DOHH2 (cell line): Measurements from ENCODE around the gene SPATA6.

Experiments
- H3F3A ChIP-seq: fragments of 200-600 bp; sonication (generic), shearing (Covaris generic); 2 replicates; pipeline ENCODE4 v1.6.0; 2016; ENCODE audit warnings: antibody characterized with exemption, mild to moderate bottlenecking; ENCODE audit not compliant: control insufficient read depth, insufficient read depth
- H3K27ac ChIP-seq: fragments of 200-600 bp; sonication (generic); 2 replicates; pipeline ENCODE4 v1.5.1; 2014; ENCODE audit warnings: low read depth, mild to moderate bottlenecking, low read length, moderate library complexity
- H3K27me3 ChIP-seq: fragments of 200-600 bp; sonication (generic); 2 replicates; pipeline ENCODE4 v1.6.1; 2014; ENCODE audit warnings: mild to moderate bottlenecking, low read length, mixed read lengths; ENCODE audit not compliant: control insufficient read depth
- H3K36me3 ChIP-seq: fragments of 200-600 bp; sonication (generic); 2 replicates; pipeline ENCODE4 v1.6.1; 2014; ENCODE audit warnings: mild to moderate bottlenecking, low read length, moderate library complexity, mixed read lengths; ENCODE audit not compliant: control insufficient read depth
- H3K4me1 ChIP-seq: fragments of 200-600 bp; sonication (generic); 2 replicates; pipeline ENCODE4 v1.6.1; 2014; ENCODE audit warnings: mild to moderate bottlenecking, low read length, mixed read lengths; ENCODE audit not compliant: control insufficient read depth
- H3K4me2 ChIP-seq: fragments of 200-600 bp; sonication (generic); 2 replicates; pipeline ENCODE4 v1.6.0; 2014; ENCODE audit warnings: mild to moderate bottlenecking, low read length, moderate library complexity
- H3K4me3 ChIP-seq: fragments of 200-600 bp; sonication (generic); 2 replicates; pipeline ENCODE4 v1.5.1; 2014; ENCODE audit warnings: mild to moderate bottlenecking, low read length, mixed read lengths
- H3K79me2 ChIP-seq: fragments of 200-600 bp; sonication (generic); 2 replicates; pipeline ENCODE4 v1.6.1; 2014; ENCODE audit warnings: mild to moderate bottlenecking, low read length, mixed read lengths; ENCODE audit not compliant: control insufficient read depth
- H3K9me2 ChIP-seq: fragments of 200-600 bp; sonication (generic); replicated peaks from 2 replicates; pipeline ENCODE4 v1.6.1; 2014; ENCODE audit warnings: mild to moderate bottlenecking, low read length, mixed read lengths; ENCODE audit not compliant: control insufficient read depth
- H3K9me3 ChIP-seq: fragments of 200-600 bp; sonication (generic); 2 replicates; pipeline ENCODE4 v1.6.1; 2014; ENCODE audit warnings: antibody characterized with exemption, low read length, mixed read lengths; ENCODE audit not compliant: control insufficient read depth, insufficient read depth
- H4K20me1 ChIP-seq: fragments of 200-600 bp; sonication (generic); 2 replicates; pipeline ENCODE4 v1.6.0; 2014; ENCODE audit warnings: low read depth, mild to moderate bottlenecking, antibody characterized with exemption, low read length, moderate library complexity; ENCODE audit not compliant: control insufficient read depth, insufficient read depth
- EZH2phosphoT487 ChIP-seq: fragments of 200-600 bp; sonication (generic); IDR thresholded peaks from 2 replicates; pipeline ENCODE4 v1.6.1; 2017; ENCODE audit warnings: borderline replicate concordance, mild to moderate bottlenecking, antibody characterized with exemption, low read length, moderate library complexity, mixed read lengths
- TF ChIP-seq, protein P1 (sequence below): fragments of 200-600 bp; sonication (generic); IDR thresholded peaks from one replicate; pipeline ENCODE4 v1.5.1; 2014; ENCODE audit warnings: antibody characterized with exemption, mild to moderate bottlenecking, low read depth, low read length; ENCODE audit not compliant: poor library complexity, severe bottlenecking

The SPATA6 gene

GRCh38 chr1:48500541-48501450 lies 28.8 kb upstream of the SPATA6 start:
- no peaks in the 10 kb centered on the region for H3K79me2 ChIP-seq
- no peaks in the 10 kb centered on the region for H4K20me1 ChIP-seq
- TF ChIP-seq, protein P1, sequence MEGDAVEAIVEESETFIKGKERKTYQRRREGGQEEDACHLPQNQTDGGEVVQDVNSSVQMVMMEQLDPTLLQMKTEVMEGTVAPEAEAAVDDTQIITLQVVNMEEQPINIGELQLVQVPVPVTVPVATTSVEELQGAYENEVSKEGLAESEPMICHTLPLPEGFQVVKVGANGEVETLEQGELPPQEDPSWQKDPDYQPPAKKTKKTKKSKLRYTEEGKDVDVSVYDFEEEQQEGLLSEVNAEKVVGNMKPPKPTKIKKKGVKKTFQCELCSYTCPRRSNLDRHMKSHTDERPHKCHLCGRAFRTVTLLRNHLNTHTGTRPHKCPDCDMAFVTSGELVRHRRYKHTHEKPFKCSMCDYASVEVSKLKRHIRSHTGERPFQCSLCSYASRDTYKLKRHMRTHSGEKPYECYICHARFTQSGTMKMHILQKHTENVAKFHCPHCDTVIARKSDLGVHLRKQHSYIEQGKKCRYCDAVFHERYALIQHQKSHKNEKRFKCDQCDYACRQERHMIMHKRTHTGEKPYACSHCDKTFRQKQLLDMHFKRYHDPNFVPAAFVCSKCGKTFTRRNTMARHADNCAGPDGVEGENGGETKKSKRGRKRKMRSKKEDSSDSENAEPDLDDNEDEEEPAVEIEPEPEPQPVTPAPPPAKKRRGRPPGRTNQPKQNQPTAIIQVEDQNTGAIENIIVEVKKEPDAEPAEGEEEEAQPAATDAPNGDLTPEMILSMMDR, result no peak
- TF ChIP-seq EZH2phosphoT487, result no peak
- no peaks in the 10 kb centered on the region for H3F3A ChIP-seq
- H3K4me3 ChIP-seq, result no peak overlapping the region
- H3K9me3 ChIP-seq, result no peaks in the 10 kb centered on the region
- H3K27me3 ChIP-seq, result no peaks in the 10 kb centered on the region
- no peaks in the 10 kb centered on the region for H3K4me1 ChIP-seq
- no peak overlapping the region for H3K4me2 ChIP-seq
- H3K36me3 ChIP-seq, result no peaks in the 10 kb centered on the region
- no peaks in the 10 kb centered on the region for H3K9me2 ChIP-seq
- H3K27ac ChIP-seq, result no peak overlapping the region

- Histone ChIP-seq H4K20me1 (no peaks in the 10 kb centered on the region), H3K79me2 (no peaks in the 10 kb centered on the region), H3K9me3 (no peaks in the 10 kb centered on the region), H3K27me3 (no peaks in the 10 kb centered on the region), H3K9me2 (no peaks in the 10 kb centered on the region), H3K36me3 (no peaks in the 10 kb centered on the region), H3F3A (no peaks in the 10 kb centered on the region), H3K4me3 (no peak overlapping the region), H3K4me2 (no peak overlapping the region), H3K4me1 (no peaks in the 10 kb centered on the region), H3K27ac (no peak overlapping the region)
- no peak for TF ChIP-seq EZH2phosphoT487
- TF ChIP-seq, protein P1, result no peak
These were observed 27.3 kb upstream of the SPATA6 start for GRCh38 chr1:48499211-48499735.

DNA sequence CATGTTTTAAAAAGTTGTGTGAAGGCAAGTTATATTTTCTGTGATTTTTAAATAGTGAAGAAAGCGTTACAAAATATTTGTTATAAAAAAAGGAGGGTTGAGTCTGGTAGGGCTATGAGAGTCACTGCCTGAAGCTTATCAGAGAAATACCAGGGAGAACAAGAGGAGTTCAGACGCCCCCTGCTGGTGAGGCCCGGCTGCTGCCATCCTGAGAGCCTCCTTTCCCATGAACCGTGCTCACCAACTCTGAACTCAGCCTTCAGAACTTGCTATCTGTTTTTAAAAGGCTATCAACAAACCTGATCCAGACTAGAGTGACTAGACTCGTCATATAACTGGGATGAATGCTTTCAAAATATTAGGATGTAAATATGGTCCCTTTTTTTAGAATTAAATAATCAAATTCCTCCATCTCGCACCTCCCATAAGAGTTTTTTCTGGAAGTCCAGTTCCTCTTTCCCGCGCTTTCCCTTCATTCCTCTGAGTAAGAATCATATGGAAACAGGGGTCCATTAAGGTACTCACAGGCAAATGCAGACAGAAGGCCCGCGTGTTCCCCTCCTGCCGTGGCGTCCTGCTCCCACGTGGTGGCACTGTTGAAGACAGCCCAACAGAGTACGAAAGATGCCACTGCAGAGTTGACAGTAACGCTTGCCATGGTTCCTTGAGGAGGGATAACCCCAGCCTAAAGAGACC lies 26.2 kb upstream of the SPATA6 start:
- H3K27ac ChIP-seq, result no peak overlapping the region
- H4K20me1 ChIP-seq, result no peaks in the 10 kb centered on the region
- no peaks in the 10 kb centered on the region for H3K79me2 ChIP-seq
- H3F3A ChIP-seq, result no peaks in the 10 kb centered on the region
- no peak overlapping the region for H3K4me3 ChIP-seq
- no peak overlapping the region for H3K4me2 ChIP-seq
- no peaks in the 10 kb centered on the region for H3K9me2 ChIP-seq
- H3K27me3 ChIP-seq, result no peaks in the 10 kb centered on the region
- H3K36me3 ChIP-seq, result no peaks in the 10 kb centered on the region
- H3K4me1 ChIP-seq, result no peaks in the 10 kb centered on the region
- no peaks in the 10 kb centered on the region for H3K9me3 ChIP-seq
- no peak for TF ChIP-seq EZH2phosphoT487
- TF ChIP-seq, protein P1, result peak; percentile 87
